Choroid plexus epithelial cell (primary cell): ENCODE results near the gene AMOT.

ENCODE experiments used
- DNase-seq: peaks from one replicate; pipeline ENCODE4 v3.0.0-alpha.2; 2010; ENCODE audit warnings: low read depth
- H3K4me3 ChIP-seq: 2 replicates; pipeline ENCODE4 v1.5.1; 2011; ENCODE audit warnings: low read depth, mild to moderate bottlenecking, control low read depth, low read length, moderate library complexity
- TF ChIP-seq, protein P1 (sequence below): conservative IDR thresholded peaks from 2 replicates; pipeline ENCODE4 v1.5.1; 2011; ENCODE audit warnings: low read depth, mild to moderate bottlenecking, control low read depth, inconsistent platforms, low read length, moderate library complexity

AMOT gene

DNA sequence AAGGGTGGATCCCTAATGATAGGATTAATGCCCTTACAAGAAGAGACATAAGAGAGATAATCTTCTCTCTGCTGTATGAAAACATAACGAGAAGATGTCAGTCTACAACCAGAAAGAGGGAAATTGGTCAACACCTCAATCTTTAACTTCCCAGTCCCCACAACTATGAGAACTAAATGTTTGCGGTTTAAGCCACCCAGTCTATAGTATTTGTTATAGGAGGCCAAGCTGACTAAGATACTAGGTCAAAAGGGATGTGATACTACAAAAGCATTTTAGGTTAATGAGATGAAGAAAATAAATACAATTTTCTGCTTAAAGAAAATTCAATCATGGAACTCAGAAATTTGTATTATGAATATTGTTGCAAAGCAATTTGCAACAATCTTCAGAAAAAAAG lies 105.5 kb downstream of the AMOT start:
- H3K4me3 ChIP-seq: no peak overlapping the region
- TF ChIP-seq, protein P1, sequence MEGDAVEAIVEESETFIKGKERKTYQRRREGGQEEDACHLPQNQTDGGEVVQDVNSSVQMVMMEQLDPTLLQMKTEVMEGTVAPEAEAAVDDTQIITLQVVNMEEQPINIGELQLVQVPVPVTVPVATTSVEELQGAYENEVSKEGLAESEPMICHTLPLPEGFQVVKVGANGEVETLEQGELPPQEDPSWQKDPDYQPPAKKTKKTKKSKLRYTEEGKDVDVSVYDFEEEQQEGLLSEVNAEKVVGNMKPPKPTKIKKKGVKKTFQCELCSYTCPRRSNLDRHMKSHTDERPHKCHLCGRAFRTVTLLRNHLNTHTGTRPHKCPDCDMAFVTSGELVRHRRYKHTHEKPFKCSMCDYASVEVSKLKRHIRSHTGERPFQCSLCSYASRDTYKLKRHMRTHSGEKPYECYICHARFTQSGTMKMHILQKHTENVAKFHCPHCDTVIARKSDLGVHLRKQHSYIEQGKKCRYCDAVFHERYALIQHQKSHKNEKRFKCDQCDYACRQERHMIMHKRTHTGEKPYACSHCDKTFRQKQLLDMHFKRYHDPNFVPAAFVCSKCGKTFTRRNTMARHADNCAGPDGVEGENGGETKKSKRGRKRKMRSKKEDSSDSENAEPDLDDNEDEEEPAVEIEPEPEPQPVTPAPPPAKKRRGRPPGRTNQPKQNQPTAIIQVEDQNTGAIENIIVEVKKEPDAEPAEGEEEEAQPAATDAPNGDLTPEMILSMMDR: no peak
- DNase-seq: no peak

DNA sequence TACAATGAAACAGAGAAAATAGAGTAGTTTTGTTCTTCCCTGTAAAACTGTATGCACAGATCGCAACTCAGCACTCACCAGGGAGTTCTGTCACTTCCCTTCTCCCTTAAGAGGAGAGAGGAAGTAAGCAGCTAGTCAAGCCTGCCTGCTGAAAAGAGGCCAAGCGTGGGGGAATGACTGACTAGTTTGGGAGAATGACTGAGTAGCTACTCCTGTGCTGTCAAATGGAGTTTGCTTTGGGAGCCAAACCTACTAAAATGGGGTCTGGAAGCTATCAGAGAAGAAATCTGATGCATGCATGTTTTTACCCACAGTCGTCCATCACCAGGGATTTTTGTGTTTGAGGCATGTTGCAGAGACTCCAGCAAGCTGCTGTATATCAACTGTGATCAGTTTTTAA lies 106.3 kb downstream of the AMOT start:
- TF ChIP-seq, protein P1: no peak
- DNase-seq: peak; percentile 0
- no peak overlapping the region for H3K4me3 ChIP-seq

GRCh38 chrX:112731793-112732192 lies 108.8 kb downstream of the AMOT start:
- no peak overlapping the region for H3K4me3 ChIP-seq
- peak; percentile 12 for DNase-seq
- TF ChIP-seq, protein P1: peak; percentile 23
